ENCODE measurements around the gene DIP2B.

Gene DIP2B

GRCh38 chr12:50725011-50725942 is 220.5 kb downstream of the DIP2B start:
- no peak for TF ChIP-seq CTCF (IDR thresholded peaks at IDR 0.05; ENCODE audit: low read depth, low read length)
- no peak for DNase-seq (ENCODE audit: extremely low read depth, low read depth)

GRCh38 chr12:50727466-50727865 is 222.7 kb downstream of the DIP2B start:
- no peak for TF ChIP-seq CTCF (IDR thresholded peaks at IDR 0.05; ENCODE audit: low read depth, low read length)
- DNase-seq (ENCODE audit: extremely low read depth, low read depth): no peak

- TF ChIP-seq CTCF (IDR thresholded peaks at IDR 0.05; ENCODE audit: low read depth, low read length): no peak
- no peak for DNase-seq (ENCODE audit: extremely low read depth, low read depth)
Measured at GRCh38 chr12:50728417-50728816, 223.6 kb downstream of the DIP2B start.

GRCh38 chr12:50728841-50729240 is 224.1 kb downstream of the DIP2B start:
- no peak for TF ChIP-seq CTCF (IDR thresholded peaks at IDR 0.05; ENCODE audit: low read depth, low read length)
- no peak for DNase-seq (ENCODE audit: extremely low read depth, low read depth)

GRCh38 chr12:50732591-50732990 is 227.8 kb downstream of the DIP2B start:
- peak; percentile 36 for DNase-seq (ENCODE audit: extremely low read depth, low read depth)
- TF ChIP-seq CTCF (IDR thresholded peaks at IDR 0.05; ENCODE audit: low read depth, low read length): no peak

GRCh38 chr12:50733706-50734105 is 228.9 kb downstream of the DIP2B start:
- TF ChIP-seq CTCF (IDR thresholded peaks at IDR 0.05; ENCODE audit: low read depth, low read length): no peak
- no peak for DNase-seq (ENCODE audit: extremely low read depth, low read depth)

GRCh38 chr12:50734409-50735263 is 229.9 kb downstream of the DIP2B start:
- peak; percentile 64 for TF ChIP-seq CTCF (IDR thresholded peaks at IDR 0.05; ENCODE audit: low read depth, low read length)
- no peak for DNase-seq (ENCODE audit: extremely low read depth, low read depth)

Data from AG09319 (cell line).